OCI-LY7 (cell line): Measurements from ENCODE around the gene COX20. TPM values are rescaled to one million over a fixed set of nuclear protein-coding genes. Genes with fewer than 3 reads are reported as not detected.

Source experiments
- BruUV-seq: library from RNA; stranded (reverse); fragments of 400-500 nt; replicated peaks from 2 replicates; lab custom pipeline; 2021; lab: Mats Ljungman, UMichigan
- CTCF ChIA-PET: fragments of 300-600 bp; sonication (Branson Sonifier 250); formaldehyde crosslinking; loops from one replicate; lab custom pipeline; 2022; ENCODE audit warnings: antibody characterized with exemption; ENCODE audit not compliant: unreplicated experiment; lab: Charles Lee
- POLR2A ChIA-PET: fragments of 300-600 bp; sonication (Branson Sonifier 250); formaldehyde crosslinking; loops from one replicate; lab custom pipeline; 2022; ENCODE audit warnings: antibody characterized with exemption; lab: Charles Lee
- DNase-seq: peaks from one replicate; pipeline ENCODE4 v3.0.0-alpha.2; 2015; ENCODE audit warnings: low spot score
- H2AFZ ChIP-seq: fragments of 200-600 bp; sonication (generic), shearing (Covaris generic); 2 replicates; pipeline ENCODE4 v1.6.1; 2014; ENCODE audit warnings: mild to moderate bottlenecking, antibody characterized with exemption, low read length, moderate library complexity
- H3K27ac ChIP-seq: fragments of 200-600 bp; sonication (generic); 2 replicates; pipeline ENCODE4 v1.5.1; 2014; ENCODE audit warnings: mixed run types, low read depth, mild to moderate bottlenecking, moderate library complexity, low read length, inconsistent platforms; ENCODE audit not compliant: poor library complexity, severe bottlenecking
- H3K36me3 ChIP-seq: fragments of 200-600 bp; sonication (generic); 2 replicates; pipeline ENCODE4 v1.6.1; 2014; ENCODE audit warnings: mild to moderate bottlenecking, antibody characterized with exemption, low read length, moderate library complexity, mixed read lengths; ENCODE audit not compliant: insufficient read depth
- H3K4me1 ChIP-seq: fragments of 200-600 bp; sonication (generic); 2 replicates; pipeline ENCODE4 v1.5.1; 2014; ENCODE audit warnings: mild to moderate bottlenecking, low read length; ENCODE audit not compliant: insufficient read depth, poor library complexity, severe bottlenecking
- H3K4me2 ChIP-seq: fragments of 200-600 bp; sonication (generic); 2 replicates; pipeline ENCODE4 v1.6.1; 2014; ENCODE audit warnings: mild to moderate bottlenecking, low read length
- H3K4me3 ChIP-seq: fragments of 200-600 bp; sonication (generic); 2 replicates; pipeline ENCODE4 v1.5.1; 2014; ENCODE audit warnings: mild to moderate bottlenecking, low read depth, low read length; ENCODE audit not compliant: poor library complexity, severe bottlenecking
- H3K79me2 ChIP-seq: fragments of 200-600 bp; sonication (generic); 2 replicates; pipeline ENCODE4 v1.6.1; 2016; ENCODE audit warnings: low read depth, mild to moderate bottlenecking, low read length, moderate library complexity, mixed read lengths; ENCODE audit not compliant: insufficient read depth
- H3K9me2 ChIP-seq: fragments of 200-600 bp; sonication (generic); 2 replicates; pipeline ENCODE4 v1.6.1; 2016; ENCODE audit warnings: mild to moderate bottlenecking, low read length, mixed read lengths; ENCODE audit not compliant: insufficient read depth
- H3K9me3 ChIP-seq: fragments of 200-600 bp; sonication (generic); 2 replicates; pipeline ENCODE4 v1.6.1; 2014; ENCODE audit warnings: mild to moderate bottlenecking, mixed run types, low read length, mixed read lengths
- H4K20me1 ChIP-seq: fragments of 200-600 bp; sonication (generic); 2 replicates; pipeline ENCODE4 v1.6.1; 2014; ENCODE audit warnings: mild to moderate bottlenecking, antibody characterized with exemption, low read length, moderate library complexity, mixed read lengths; ENCODE audit not compliant: insufficient read depth
- CTCF ChIP-seq: fragments of 200-600 bp; sonication (generic); conservative IDR thresholded peaks from 2 replicates; pipeline ENCODE4 v1.5.1; 2014; ENCODE audit warnings: mild to moderate bottlenecking, antibody characterized with exemption, low read length, moderate library complexity, mixed read lengths
- EZH2phosphoT487 ChIP-seq: fragments of 200-600 bp; sonication (generic); IDR thresholded peaks from 2 replicates; pipeline ENCODE4 v1.6.1; 2018; ENCODE audit warnings: low read depth, borderline replicate concordance, mild to moderate bottlenecking, mixed run types, antibody characterized with exemption, low read length, moderate library complexity, mixed read lengths
- intact Hi-C: fragments of 100-400 bp; cut with micrococcal nuclease; formaldehyde crosslinking; loops from one replicate; pipeline ENCODE4 v1.10.0; 2022; ENCODE audit not compliant: unreplicated experiment
- total RNA-seq, 2 experiments: library from RNA; depleted of rRNA in 1 of 2; stranded (reverse); fragments of >200 nt in 1 of 2; shearing (Covaris generic) in 1 of 2; gene quantifications; 2 replicates each; pipeline ENCODE4 v1.2.3, GENCODE V29; 2014 to 2022

COX20 gene
- total RNA-seq, 2 experiments from 2014 or later = 12.7 to 26.3 TPM

- no TSS peak for BruUV-seq
- POLR2A ChIA-PET = interaction anchor here (0.6 to 0.7 kb wide), 3 partner anchors 12 to 369 kb away, joined by 3 read pairs; partner anchors contain the start of gene HNRNPU
- TF ChIP-seq CTCF = no peak
- no peak for TF ChIP-seq EZH2phosphoT487
- Histone ChIP-seq H3K9me3 (no peaks in the 10 kb centered on the region), H3K27ac (no peak overlapping the region), H4K20me1 (no peaks in the 10 kb centered on the region), H3K4me3 (no peak overlapping the region), H2AFZ (no peak overlapping the region), H3K36me3 (no peaks in the 10 kb centered on the region), H3K4me1 (no peaks in the 10 kb centered on the region), H3K79me2 (no peaks in the 10 kb centered on the region), H3K4me2 (no peak overlapping the region), H3K9me2 (no peaks in the 10 kb centered on the region)
- intact Hi-C loops = no loop called here
- no peak for DNase-seq
- CTCF ChIA-PET = no interaction called here
Observed at GRCh38 chr1:244876228-244876910, 40.9 kb downstream of the COX20 start.

- Histone ChIP-seq H3K4me3 (no peak overlapping the region), H3K36me3 (no peaks in the 10 kb centered on the region), H3K9me3 (no peaks in the 10 kb centered on the region), H2AFZ (no peak overlapping the region), H3K9me2 (no peaks in the 10 kb centered on the region), H3K27ac (no peak overlapping the region), H3K79me2 (no peaks in the 10 kb centered on the region), H4K20me1 (no peaks in the 10 kb centered on the region), H3K4me2 (no peak overlapping the region), H3K4me1 (no peaks in the 10 kb centered on the region)
- no TSS peak for BruUV-seq
- no peak for DNase-seq
- TF ChIP-seq EZH2phosphoT487 = no peak
- no peak for TF ChIP-seq CTCF
- intact Hi-C loops = no loop called here
- CTCF ChIA-PET = no interaction called here
- POLR2A ChIA-PET = interaction anchor here (0.6 to 1.4 kb wide), 6 partner anchors 9 to 430 kb away, joined by 3 to 8 read pairs (median 5); no protein-coding TSS in a partner anchor
Observed at GRCh38 chr1:244878681-244879080, 43.2 kb downstream of the COX20 start.

GRCh38 chr1:244881552-244882280, 46.3 kb downstream of the COX20 start:
- intact Hi-C loops = no loop called here
- H4K20me1 ChIP-seq = no peaks in the 10 kb centered on the region
- no TSS peak for BruUV-seq
- no peak overlapping the region for H3K4me2 ChIP-seq
- H3K79me2 ChIP-seq = no peaks in the 10 kb centered on the region
- H3K27ac ChIP-seq = no peak overlapping the region
- no peaks in the 10 kb centered on the region for H3K36me3 ChIP-seq
- POLR2A ChIA-PET = interaction anchor here (0.6 to 1.9 kb wide), 3 partner anchors 10 to 75 kb away, joined by 3 to 17 read pairs (median 3); no protein-coding TSS in a partner anchor
- CTCF ChIA-PET = no interaction called here
- TF ChIP-seq EZH2phosphoT487 = no peak
- TF ChIP-seq CTCF = no peak
- H3K9me3 ChIP-seq = no peaks in the 10 kb centered on the region
- H2AFZ ChIP-seq = no peak overlapping the region
- no peaks in the 10 kb centered on the region for H3K4me1 ChIP-seq
- H3K4me3 ChIP-seq = no peak overlapping the region
- H3K9me2 ChIP-seq = no peaks in the 10 kb centered on the region
- DNase-seq = no peak
